K562 (cell line): ENCODE data around the gene PIK3CG. TPM values are rescaled to one million over a fixed set of nuclear protein-coding genes. Genes with fewer than 3 reads are reported as not detected.

Experiments
- ARID1B ChIP-seq: fragments of 450-650 bp; IDR thresholded peaks from 2 replicates; pipeline ENCODE4 v1.6.1; 2016; ENCODE audit warnings: antibody characterized with exemption, mild to moderate bottlenecking, inconsistent platforms
- CBFA2T3 ChIP-seq: fragments of 450-650 bp; IDR thresholded peaks from 2 replicates; pipeline ENCODE4 v1.6.1; 2017
- CREB1 ChIP-seq, 2 experiments: sonication (generic) in 1 of 2; formaldehyde crosslinking in 1 of 2; IDR thresholded peaks; 2 replicates each; pipeline versions ENCODE4 v1.6.1 to v1.8.0; 2012 to 2022; ENCODE audit warnings: inconsistent platforms in 1 of 2, mild to moderate bottlenecking in 1 of 2, missing genetic modification reagents in 1 of 2, moderate library complexity in 1 of 2
- FUS ChIP-seq: fragments of 200-400 bp; formaldehyde crosslinking; optimal IDR thresholded peaks from 2 replicates; pipeline ENCODE3; 2017; ENCODE audit warnings: low read depth, low read length
- GABPA ChIP-seq: fragments of 200-800 bp; sonication (Bioruptor generic); conservative IDR thresholded peaks from 2 replicates; pipeline ENCODE4 v1.6.1; 2016; ENCODE audit warnings: low read depth, missing genetic modification characterization, missing compliant biosample characterization
- MECOM ChIP-seq: fragments of 250-450 bp; sonication (Bioruptor Pico); IDR thresholded peaks from 2 replicates; pipeline ENCODE4 v1.8.0; 2022; ENCODE audit warnings: inconsistent platforms
- MIER1 ChIP-seq: fragments of 450-650 bp; IDR thresholded peaks from 2 replicates; pipeline ENCODE4 v1.6.1; 2016; ENCODE audit warnings: antibody characterized with exemption, mild to moderate bottlenecking, low read depth
- SLC30A9 ChIP-seq: fragments of 250-450 bp; sonication (Bioruptor Pico); IDR thresholded peaks from 2 replicates; pipeline ENCODE4 v1.8.0; 2022; ENCODE audit warnings: mild to moderate bottlenecking, moderate library complexity
- SOX6 ChIP-seq: fragments of 450-650 bp; IDR thresholded peaks from 2 replicates; pipeline ENCODE4 v1.6.1; 2014; ENCODE audit warnings: mild to moderate bottlenecking
- STAT5A ChIP-seq: IDR thresholded peaks from 2 replicates; pipeline ENCODE4 v1.6.1; 2012; ENCODE audit warnings: low read length, inconsistent platforms, borderline replicate concordance
- TCF3 ChIP-seq: sonication (generic); formaldehyde crosslinking; IDR thresholded peaks from 2 replicates; pipeline ENCODE4 v1.4.0; 2020; ENCODE audit warnings: mild to moderate bottlenecking, missing genetic modification reagents
- ZNF445 ChIP-seq: fragments of 250-450 bp; sonication (Bioruptor Pico); IDR thresholded peaks from 2 replicates; pipeline ENCODE4 v1.4.0; 2020; ENCODE audit warnings: low read depth, mild to moderate bottlenecking, moderate library complexity
- ZNF764 ChIP-seq: fragments of 250-450 bp; sonication (Bioruptor Pico); IDR thresholded peaks from 2 replicates; pipeline ENCODE4 v1.4.0; 2020; ENCODE audit warnings: low read depth, mild to moderate bottlenecking, moderate library complexity
- polyA plus RNA-seq, 8 experiments: library from polyadenylated mRNA; depleted of rRNA in 4 of 8; stranded (reverse) in 5 of 8; unstranded in 3 of 8; fragments of >200 nt; fragmentation: Nextera tagmentation in 2 of 8; fragmentation: Illumina TruSeq in 1 of 8; extraction: Ambion mirVana in 2 of 8; extraction: Trizol in 1 of 8; gene quantifications; 2 replicates each; pipeline versions ENCODE4 v1.2.1 to v1.2.3, GENCODE V29; 2011 to 2014; ENCODE audit warnings: inconsistent platforms in 1 of 8, missing spikeins in 1 of 8
- total RNA-seq, 7 experiments: library from RNA; depleted of rRNA in 6 of 7; stranded (reverse); fragments of >200 nt in 6 of 7; fragmentation: Illumina TruSeq in 2 of 7; extraction: Trizol in 2 of 7; gene quantifications; 2 replicates each; pipeline versions ENCODE4 v1.2.1 to v1.2.3, GENCODE V29; 2011 to 2021; ENCODE audit warnings: low replicate concordance in 1 of 7
- TF ChIP-seq, protein P1 (sequence below): fragments of 450-650 bp; formaldehyde crosslinking; IDR thresholded peaks from 2 replicates; pipeline ENCODE4 v1.4.0; 2020; ENCODE audit warnings: mild to moderate bottlenecking, moderate library complexity
- TF ChIP-seq, protein P2 (sequence below): sonication (generic); formaldehyde crosslinking; IDR thresholded peaks from 2 replicates; pipeline ENCODE4 v1.8.1; 2023; ENCODE audit warnings: mild to moderate bottlenecking, missing genetic modification reagents
- TF ChIP-seq, protein P3 (sequence below): IDR thresholded peaks from 2 replicates; pipeline ENCODE4 v1.6.1; 2012; ENCODE audit warnings: low read depth, low read length, improper control_type of control experiment, borderline replicate concordance

PIK3CG gene
- total and polyA plus RNA-seq, 9 of the 15 experiments (the other 6 are each of a cell fraction or from before 2014, with no cell fraction given): 5.3 to 42.5 (median 29.0) TPM

DNA sequence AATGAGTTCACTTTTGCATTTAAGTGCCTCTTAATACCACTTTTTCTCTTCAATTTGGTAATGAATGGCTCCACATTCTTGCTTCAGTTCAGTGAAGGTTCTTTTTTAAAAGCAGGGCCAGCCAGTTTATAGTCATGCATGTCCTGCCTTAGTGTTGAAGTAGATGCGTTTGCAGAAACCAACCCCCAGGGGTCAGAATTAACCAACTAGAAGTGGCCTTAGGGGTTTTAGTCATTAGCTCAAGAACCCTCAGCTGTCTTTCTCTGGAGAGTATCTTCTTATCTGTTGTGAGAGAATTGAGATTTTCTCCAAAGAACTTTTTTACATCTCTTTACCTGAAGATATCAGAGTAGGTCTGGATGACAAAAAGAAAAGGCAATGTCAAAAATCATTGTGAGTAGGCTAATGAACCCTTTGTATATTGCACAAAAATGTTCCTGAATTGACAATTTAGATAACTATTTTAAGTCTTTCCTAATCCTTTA is 82.2 kb downstream of the PIK3CG start (continued):
- TF ChIP-seq CBFA2T3 (peak; percentile 13; the same call in 1 of the 2 replicates), GABPA (no peak), ZNF764 (CRISPR knock-in tag) (peak; percentile 37; the same call in 1 of the 2 replicates), MECOM (peak; percentile 92), ZNF445 (CRISPR knock-in tag) (0 out of 2 replicates have a peak, but pooled peaks have one; percentile 30), ARID1B (peak; percentile 39), MIER1 (no peak), STAT5A (peak; percentile 17; the same call in 1 of the 2 replicates), CREB1 (IDR thresholded peaks at IDR 0.05) (peak; percentile 43; the same call in 1 of the 2 replicates), CREB1 (CRISPR knock-in tag; IDR thresholded peaks at IDR 0.05) (no peak), FUS (no peak), SOX6 (peak; percentile 44; the same call in 1 of the 2 replicates), TCF3 (CRISPR knock-in tag) (peak; percentile 29; the same call in 1 of the 2 replicates), SLC30A9 (CRISPR knock-in tag) (no peak)
- TF ChIP-seq, protein P1, sequence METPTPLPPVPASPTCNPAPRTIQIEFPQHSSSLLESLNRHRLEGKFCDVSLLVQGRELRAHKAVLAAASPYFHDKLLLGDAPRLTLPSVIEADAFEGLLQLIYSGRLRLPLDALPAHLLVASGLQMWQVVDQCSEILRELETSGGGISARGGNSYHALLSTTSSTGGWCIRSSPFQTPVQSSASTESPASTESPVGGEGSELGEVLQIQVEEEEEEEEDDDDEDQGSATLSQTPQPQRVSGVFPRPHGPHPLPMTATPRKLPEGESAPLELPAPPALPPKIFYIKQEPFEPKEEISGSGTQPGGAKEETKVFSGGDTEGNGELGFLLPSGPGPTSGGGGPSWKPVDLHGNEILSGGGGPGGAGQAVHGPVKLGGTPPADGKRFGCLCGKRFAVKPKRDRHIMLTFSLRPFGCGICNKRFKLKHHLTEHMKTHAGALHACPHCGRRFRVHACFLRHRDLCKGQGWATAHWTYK (CRISPR knock-in tag): 0 out of 2 replicates have a peak, but pooled peaks have one; percentile 35
- TF ChIP-seq, protein P2, sequence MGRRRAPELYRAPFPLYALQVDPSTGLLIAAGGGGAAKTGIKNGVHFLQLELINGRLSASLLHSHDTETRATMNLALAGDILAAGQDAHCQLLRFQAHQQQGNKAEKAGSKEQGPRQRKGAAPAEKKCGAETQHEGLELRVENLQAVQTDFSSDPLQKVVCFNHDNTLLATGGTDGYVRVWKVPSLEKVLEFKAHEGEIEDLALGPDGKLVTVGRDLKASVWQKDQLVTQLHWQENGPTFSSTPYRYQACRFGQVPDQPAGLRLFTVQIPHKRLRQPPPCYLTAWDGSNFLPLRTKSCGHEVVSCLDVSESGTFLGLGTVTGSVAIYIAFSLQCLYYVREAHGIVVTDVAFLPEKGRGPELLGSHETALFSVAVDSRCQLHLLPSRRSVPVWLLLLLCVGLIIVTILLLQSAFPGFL (CRISPR knock-in tag): no peak
- TF ChIP-seq, protein P3, sequence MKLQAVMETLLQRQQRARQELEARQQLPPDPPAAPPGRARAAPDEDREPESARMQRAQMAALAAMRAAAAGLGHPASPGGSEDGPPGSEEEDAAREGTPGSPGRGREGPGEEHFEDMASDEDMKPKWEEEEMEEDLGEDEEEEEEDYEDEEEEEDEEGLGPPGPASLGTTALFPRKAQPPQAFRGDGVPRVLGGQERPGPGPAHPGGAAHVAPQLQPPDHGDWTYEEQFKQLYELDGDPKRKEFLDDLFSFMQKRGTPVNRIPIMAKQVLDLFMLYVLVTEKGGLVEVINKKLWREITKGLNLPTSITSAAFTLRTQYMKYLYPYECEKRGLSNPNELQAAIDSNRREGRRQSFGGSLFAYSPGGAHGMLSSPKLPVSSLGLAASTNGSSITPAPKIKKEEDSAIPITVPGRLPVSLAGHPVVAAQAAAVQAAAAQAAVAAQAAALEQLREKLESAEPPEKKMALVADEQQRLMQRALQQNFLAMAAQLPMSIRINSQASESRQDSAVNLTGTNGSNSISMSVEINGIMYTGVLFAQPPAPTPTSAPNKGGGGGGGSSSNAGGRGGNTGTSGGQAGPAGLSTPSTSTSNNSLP: no peak
